ENCODE measurements around the gene PBX1. TPM values are rescaled to one million over a fixed set of nuclear protein-coding genes. Genes with fewer than 3 reads are reported as not detected.

The PBX1 gene
- polyA plus RNA-seq, 4 donors = 149 to 186 (median 166) TPM

- DNase-seq (ENCODE audit: low read depth in 4 of 4, low spot score in 3 of 4) = no peak
These were observed 4.0 kb downstream of the PBX1 start for GRCh38 chr1:164562947-164563520.

- DNase-seq (ENCODE audit: low read depth in 4 of 4, low spot score in 3 of 4) = no peak
These were observed 4.9 kb downstream of the PBX1 start for GRCh38 chr1:164563721-164564360.

- no peak for DNase-seq (ENCODE audit: low read depth in 4 of 4, low spot score in 3 of 4)
These were observed 5.4 kb downstream of the PBX1 start for GRCh38 chr1:164564378-164564777.

- no peak for DNase-seq (ENCODE audit: low read depth in 4 of 4, low spot score in 3 of 4)
These were observed 6.4 kb downstream of the PBX1 start for GRCh38 chr1:164565357-164565756.

- DNase-seq (ENCODE audit: low read depth in 4 of 4, low spot score in 3 of 4) = no peak
These were observed 8.8 kb downstream of the PBX1 start for GRCh38 chr1:164567774-164568173.

GRCh38 chr1:164569241-164569640 is 10.3 kb downstream of the PBX1 start:
- DNase-seq (ENCODE audit: low read depth in 4 of 4, low spot score in 3 of 4) = no peak

GRCh38 chr1:164569866-164570265 is 10.9 kb downstream of the PBX1 start:
- DNase-seq (ENCODE audit: low read depth in 4 of 4, low spot score in 3 of 4) = no peak

- no peak for DNase-seq (ENCODE audit: low read depth in 4 of 4, low spot score in 3 of 4)
These were observed 12.3 kb downstream of the PBX1 start for GRCh38 chr1:164571333-164571732.

GRCh38 chr1:164575356-164575886 is 16.4 kb downstream of the PBX1 start:
- DNase-seq (ENCODE audit: low read depth in 4 of 4, low spot score in 3 of 4) = no peak

GRCh38 chr1:164576291-164577271 is 17.6 kb downstream of the PBX1 start:
- no peak for DNase-seq (ENCODE audit: low read depth in 4 of 4, low spot score in 3 of 4)

- DNase-seq (ENCODE audit: low read depth in 4 of 4, low spot score in 3 of 4) = no peak
These were observed 18.3 kb downstream of the PBX1 start for GRCh38 chr1:164577291-164577690.

- no peak for DNase-seq (ENCODE audit: low read depth in 4 of 4, low spot score in 3 of 4)
These were observed 19.7 kb downstream of the PBX1 start for GRCh38 chr1:164578479-164579200.

- DNase-seq (ENCODE audit: low read depth in 4 of 4, low spot score in 3 of 4) = no peak
These were observed 20.4 kb downstream of the PBX1 start for GRCh38 chr1:164579381-164579780.

- no peak for DNase-seq (ENCODE audit: low read depth in 4 of 4, low spot score in 3 of 4)
These were observed 22.8 kb downstream of the PBX1 start for GRCh38 chr1:164581762-164582161.

GRCh38 chr1:164583196-164583595 is 24.2 kb downstream of the PBX1 start:
- DNase-seq (ENCODE audit: low read depth in 4 of 4, low spot score in 3 of 4) = no peak

- DNase-seq (ENCODE audit: low read depth in 4 of 4, low spot score in 3 of 4) = no peak
These were observed 25.0 kb downstream of the PBX1 start for GRCh38 chr1:164583835-164584539.

- DNase-seq (ENCODE audit: low read depth in 4 of 4, low spot score in 3 of 4) = no peak
These were observed 27.6 kb downstream of the PBX1 start for GRCh38 chr1:164586591-164586990.

GRCh38 chr1:164587617-164588501 is 28.9 kb downstream of the PBX1 start:
- DNase-seq (ENCODE audit: low read depth in 4 of 4, low spot score in 3 of 4) = no peak

Measured in right renal pelvis (tissue), 4 donors.